HepG2 (cell line): Measurements from ENCODE around the gene TAF11L3. TPM values are rescaled to one million over a fixed set of nuclear protein-coding genes. Genes with fewer than 3 reads are reported as not detected.
"Not testable (repeated sequence)": the region's sequence is repeated elsewhere in the genome, so short reads cannot be mapped to it uniquely, and the experiment has no call there.

Experiments used
- ATAC-seq: fragments of 200-7000 bp; cut with Tn5 transposase; 3 replicates; pipeline ENCODE4 v1.9.1; 2020; ENCODE audit warnings: mild to moderate bottlenecking, moderate library complexity
- BruUV-seq: library from RNA; stranded (reverse); fragments of 400-500 nt; replicated peaks from 2 replicates; lab custom pipeline; 2021; lab: Mats Ljungman, UMichigan
- CTCF ChIA-PET: fragments of 300-600 bp; formaldehyde crosslinking; extraction: SDS; loops from one replicate; lab custom pipeline; 2021; ENCODE audit warnings: low total read pairs, inconsistent platforms, low intra/inter-chr PET ratio; lab: Yijun Ruan, JAX
- POLR2A ChIA-PET: fragments of 350-600 bp; sonication (Branson Sonifier 250); formaldehyde crosslinking; loops from one replicate; lab custom pipeline; 2020; ENCODE audit warnings: antibody characterized with exemption, inconsistent platforms; lab: Yijun Ruan, JAX
- DNase-seq: peaks from one replicate; pipeline ENCODE4 v3.0.0-alpha.2; 2015; ENCODE audit warnings: low spot score
- FAIRE-seq: peaks from 3 replicates; lab custom pipeline; 2011; peaks lifted over from hg19 to GRCh38; lab: Jason Lieb, UNC
- H2AFZ ChIP-seq: one replicate; pipeline ENCODE4 v1.6.1; 2011; ENCODE audit warnings: low read length, inconsistent platforms
- H3K27ac ChIP-seq: fragments of 300-600 bp; 3 replicates; pipeline ENCODE4 v1.8.0; 2011; ENCODE audit warnings: mixed run types, mild to moderate bottlenecking, mixed read lengths, low read length, inconsistent platforms; ENCODE audit not compliant: insufficient read depth; ENCODE audit errors: extremely low read length
- H3K27me3 ChIP-seq, 2 experiments: fragments of 200-600 bp in 1 of 2; 2 replicates in 1 of 2; 3 replicates in 1 of 2; pipeline versions ENCODE4 v1.6.0 to v1.8.0; 2011; ENCODE audit warnings: low read length in 2 of 2, mild to moderate bottlenecking in 2 of 2, moderate library complexity in 2 of 2, inconsistent platforms in 1 of 2; ENCODE audit not compliant: insufficient read depth in 2 of 2, control insufficient read depth in 1 of 2
- H3K36me3 ChIP-seq, 2 experiments: fragments of 200-600 bp in 1 of 2; replicated peaks in 1 of 2; 2 replicates in 1 of 2; 3 replicates in 1 of 2; pipeline versions ENCODE4 v1.5.1 to v1.8.0; 2011; ENCODE audit warnings: low read length in 2 of 2, inconsistent platforms in 1 of 2; ENCODE audit not compliant: insufficient read depth in 2 of 2, control insufficient read depth in 1 of 2
- H3K4me1 ChIP-seq: 2 replicates; pipeline ENCODE4 v1.5.1; 2012; ENCODE audit warnings: low read length, inconsistent platforms; ENCODE audit not compliant: insufficient read depth
- H3K4me2 ChIP-seq: 2 replicates; pipeline ENCODE4 v1.6.0; 2011; ENCODE audit warnings: low read depth, low read length, inconsistent platforms
- H3K4me3 ChIP-seq, 3 experiments: fragments of 200-600 bp in 1 of 3; sonication (generic), shearing (Covaris generic) in 1 of 3; replicated peaks in 1 of 3; 2 replicates each; pipeline ENCODE4 v1.5.1; 2011 to 2016; ENCODE audit warnings: low read length in 3 of 3, inconsistent platforms in 2 of 3, low read depth in 2 of 3, mild to moderate bottlenecking in 2 of 3, control low read depth in 1 of 3, mixed read lengths in 1 of 3; ENCODE audit not compliant: insufficient read depth in 1 of 3
- H3K79me2 ChIP-seq: one replicate; pipeline ENCODE4 v1.6.1; 2011; ENCODE audit warnings: low read length, inconsistent platforms; ENCODE audit not compliant: insufficient read depth
- H3K9ac ChIP-seq: 2 replicates; pipeline ENCODE4 v1.6.0; 2011; ENCODE audit warnings: mild to moderate bottlenecking, low read depth, low read length, inconsistent platforms; ENCODE audit not compliant: insufficient read depth
- H3K9me3 ChIP-seq: 2 replicates; pipeline ENCODE4 v1.5.1; 2012; ENCODE audit warnings: mild to moderate bottlenecking, low read length
- H4K20me1 ChIP-seq: 2 replicates; pipeline ENCODE4 v1.6.0; 2011; ENCODE audit warnings: inconsistent platforms, mild to moderate bottlenecking, low read length, moderate library complexity; ENCODE audit not compliant: insufficient read depth
- E2F5 ChIP-seq: sonication (generic); formaldehyde crosslinking; conservative IDR thresholded peaks from 2 replicates; pipeline ENCODE4 v1.4.0; 2020; ENCODE audit warnings: missing genetic modification reagents
- ZFP90 ChIP-seq: sonication (generic); formaldehyde crosslinking; IDR thresholded peaks from 2 replicates; pipeline ENCODE4 v1.8.0; 2022; ENCODE audit warnings: missing genetic modification reagents, mild to moderate bottlenecking, inconsistent platforms, borderline replicate concordance
- ZNF562 ChIP-seq: sonication (generic); formaldehyde crosslinking; IDR thresholded peaks from 2 replicates; pipeline ENCODE4 v1.8.0; 2022; ENCODE audit warnings: missing genetic modification reagents, borderline replicate concordance
- ZNF800 ChIP-seq: sonication (generic); formaldehyde crosslinking; IDR thresholded peaks from 2 replicates; pipeline ENCODE4 v1.4.0; 2020; ENCODE audit warnings: missing genetic modification reagents
- WGBS: methylation state at CpG from one replicate; pipeline ENCODE4 v1.1.6; 2017; ENCODE audit warnings: low lambda C conversion rate; 5-methylcytosine and 5-hydroxymethylcytosine counted together
- in situ Hi-C: cut with HindIII; loops from 2 replicates; pipeline ENCODE4 v1.10.0; 2017; ENCODE audit warnings: low pct_unique_long_range_greater_than_20kb; ENCODE audit not compliant: extremely low pct_ligation_motif_present
- intact Hi-C: fragments of 100-400 bp; cut with micrococcal nuclease; formaldehyde crosslinking; loops from one replicate; pipeline ENCODE4 v1.10.0; 2022; ENCODE audit not compliant: unreplicated experiment
- polyA plus RNA-seq, 8 experiments: library from polyadenylated mRNA; depleted of rRNA in 3 of 8; stranded (reverse) in 7 of 8; unstranded in 1 of 8; fragments of >200 nt; fragmentation: Illumina TruSeq in 4 of 8; extraction: Trizol in 4 of 8; gene quantifications; 2 replicates each; pipeline versions ENCODE4 v1.2.1 to v1.2.3, GENCODE V29; 2011 to 2016; ENCODE audit warnings: low read depth in 4 of 8, missing spikeins in 1 of 8, mixed read lengths in 1 of 8; ENCODE audit not compliant: insufficient read depth in 1 of 8
- total RNA-seq, 5 experiments: library from RNA; depleted of rRNA; stranded (reverse); fragments of >200 nt; fragmentation: Illumina TruSeq; extraction: Trizol; gene quantifications; 2 replicates each; pipeline ENCODE4 v1.2.3, GENCODE V29; 2016; ENCODE audit warnings: low read depth in 1 of 5

Gene TAF11L3
- total and polyA plus RNA-seq, 2 of the 13 experiments (the other 11 are each of a cell fraction or from before 2014, with no cell fraction given) = not detected

- TF ChIP-seq ZFP90 (no peak), E2F5 (CRISPR knock-in tag) (no peak), ZNF562 (CRISPR knock-in tag) (no peak), ZNF800 (CRISPR knock-in tag) (no peak)
Observed at GRCh38 chr5:17482790-17483189, 35.4 kb upstream of the TAF11L3 start (continued).

- H4K20me1 ChIP-seq, POLR2A ChIA-PET, H3K27me3 ChIP-seq, H2AFZ ChIP-seq, H3K4me2 ChIP-seq, ATAC-seq, H3K36me3 ChIP-seq, FAIRE-seq, intact Hi-C loops, H3K4me1 ChIP-seq, CTCF ChIA-PET, H3K27ac ChIP-seq, BruUV-seq, H3K9me3 ChIP-seq, H3K79me2 ChIP-seq, H3K4me3 ChIP-seq, DNase-seq, H3K9ac ChIP-seq, in situ Hi-C loops: not testable (repeated sequence)
- WGBS = 6% methylated on average over 5 of the region's 10 CpGs
Observed at GRCh38 chr5:17486464-17487173, 31.5 kb upstream of the TAF11L3 start.
